C1 segment of cervical spinal cord (tissue), 14 donors: Measurements from ENCODE around the gene RNASEH1.
A peak's percentile ranks its signal among the peaks of the same experiment; 100 is the strongest.

Experiments
- DNase-seq, 14 donors: peaks; one replicate each; lab custom pipeline; 2025; lab: John Stamatoyannopoulos, UW

RNASEH1 gene, protein sequence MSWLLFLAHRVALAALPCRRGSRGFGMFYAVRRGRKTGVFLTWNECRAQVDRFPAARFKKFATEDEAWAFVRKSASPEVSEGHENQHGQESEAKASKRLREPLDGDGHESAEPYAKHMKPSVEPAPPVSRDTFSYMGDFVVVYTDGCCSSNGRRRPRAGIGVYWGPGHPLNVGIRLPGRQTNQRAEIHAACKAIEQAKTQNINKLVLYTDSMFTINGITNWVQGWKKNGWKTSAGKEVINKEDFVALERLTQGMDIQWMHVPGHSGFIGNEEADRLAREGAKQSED

DNA sequence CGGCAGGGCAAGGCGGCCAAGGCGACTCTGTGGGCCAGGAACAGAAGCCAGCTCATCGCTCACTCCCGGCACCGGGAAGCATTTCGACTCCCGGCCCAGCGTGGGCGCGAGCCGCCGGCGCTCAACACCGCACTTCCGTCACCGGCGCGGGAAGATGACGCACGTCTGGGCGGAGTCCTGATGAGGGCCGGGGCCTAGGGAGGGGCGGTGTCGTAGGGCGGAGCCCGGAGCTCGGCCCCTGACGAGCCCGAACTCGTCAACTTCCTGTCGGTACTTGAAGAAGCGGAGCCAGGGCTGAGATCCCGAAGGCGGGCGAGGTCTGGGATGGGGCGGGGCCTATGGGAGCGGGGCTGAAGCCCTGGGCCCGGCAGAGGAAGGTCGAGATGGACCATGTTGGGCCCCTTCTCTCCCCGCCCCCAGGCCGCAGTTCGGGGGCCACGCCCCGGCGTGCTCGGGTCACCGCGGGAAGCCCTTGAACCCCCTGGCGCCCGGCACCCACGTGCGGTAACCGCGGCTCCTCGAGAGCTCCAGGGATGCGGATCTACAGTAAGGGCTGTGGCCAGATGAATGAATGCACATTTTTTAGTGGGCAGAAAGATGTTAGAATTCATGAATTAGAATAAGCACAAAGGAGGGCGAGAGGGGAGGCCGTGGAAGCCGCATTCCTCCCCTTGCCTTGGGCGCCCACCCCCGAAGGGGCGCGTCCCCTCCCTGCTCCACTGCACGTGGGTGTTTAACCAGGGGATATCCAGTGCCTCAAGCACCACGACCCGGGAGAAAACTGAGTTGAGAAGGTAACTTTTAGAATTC lies at the start of gene RNASEH1:
Gene RNASEH1, minus strand, starts transcription at position 129 of the 810 bp plus-strand sequence. Its CDS starts 73 bp downstream, at position 56.
- DNase-seq, result peak; percentile 70 to 96 (median 92)

DNA sequence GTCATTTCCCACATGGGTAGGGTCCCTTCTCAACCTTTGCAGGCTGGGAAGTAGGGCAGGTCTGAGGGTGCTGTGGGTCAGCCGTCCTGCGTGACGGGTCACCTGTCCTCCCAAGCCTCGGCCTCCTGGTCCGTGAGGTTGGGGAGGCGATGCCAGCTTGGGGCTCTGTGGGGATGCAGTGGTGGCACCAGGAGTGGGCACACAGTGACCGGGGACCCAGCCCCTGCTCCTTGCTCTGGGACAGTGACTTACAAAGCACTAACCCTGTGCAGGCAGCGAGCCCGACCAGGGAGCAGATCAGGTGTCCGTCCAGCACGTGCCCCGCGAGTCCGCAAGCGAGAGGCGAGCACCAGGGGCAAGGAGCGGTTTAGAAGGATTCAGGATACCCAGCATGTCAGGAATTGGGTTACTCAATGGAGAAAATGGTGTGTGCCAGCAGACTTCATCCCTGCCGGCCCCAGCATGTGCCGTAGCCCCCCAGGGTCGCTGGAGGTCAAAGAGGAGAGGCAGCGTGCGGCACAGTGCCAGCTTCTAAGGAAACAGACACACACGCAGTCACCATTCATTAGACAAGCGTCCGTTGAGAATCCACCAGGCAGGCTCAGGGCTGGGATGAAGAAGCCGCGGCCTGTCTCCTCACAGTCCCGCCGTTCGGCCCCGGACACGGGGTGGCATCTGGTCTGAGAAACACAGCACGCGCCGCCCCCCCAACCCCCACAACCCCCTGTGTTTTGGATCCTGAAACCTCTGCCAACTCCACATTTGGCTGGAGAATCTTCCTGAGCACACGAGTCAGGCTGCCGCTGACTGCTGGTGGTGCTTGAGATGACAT lies 48.5 kb upstream of the RNASEH1 start:
- peak in 5 of 14 donors; percentile 10 to 64 (median 21) for DNase-seq

DNA sequence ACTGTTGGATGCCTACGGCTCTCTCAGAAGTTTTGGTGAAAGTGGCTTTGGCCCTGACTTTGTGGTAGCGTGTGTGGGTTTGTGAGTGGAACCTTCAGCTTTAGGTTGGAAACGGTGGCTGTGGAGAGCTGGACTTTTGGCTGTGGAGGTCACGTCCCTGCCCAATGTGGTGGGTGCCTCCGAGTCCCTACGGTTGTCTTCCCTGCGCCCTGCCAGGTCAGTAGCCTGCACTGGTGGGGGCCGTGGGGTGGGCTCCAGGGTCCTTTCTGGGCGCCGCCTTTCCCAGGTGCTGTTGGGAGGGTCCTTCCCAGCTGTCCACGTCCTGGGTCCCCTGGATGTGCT lies 47.9 kb upstream of the RNASEH1 start:
- peak in 1 of 14 donors; percentile 10 for DNase-seq

DNA sequence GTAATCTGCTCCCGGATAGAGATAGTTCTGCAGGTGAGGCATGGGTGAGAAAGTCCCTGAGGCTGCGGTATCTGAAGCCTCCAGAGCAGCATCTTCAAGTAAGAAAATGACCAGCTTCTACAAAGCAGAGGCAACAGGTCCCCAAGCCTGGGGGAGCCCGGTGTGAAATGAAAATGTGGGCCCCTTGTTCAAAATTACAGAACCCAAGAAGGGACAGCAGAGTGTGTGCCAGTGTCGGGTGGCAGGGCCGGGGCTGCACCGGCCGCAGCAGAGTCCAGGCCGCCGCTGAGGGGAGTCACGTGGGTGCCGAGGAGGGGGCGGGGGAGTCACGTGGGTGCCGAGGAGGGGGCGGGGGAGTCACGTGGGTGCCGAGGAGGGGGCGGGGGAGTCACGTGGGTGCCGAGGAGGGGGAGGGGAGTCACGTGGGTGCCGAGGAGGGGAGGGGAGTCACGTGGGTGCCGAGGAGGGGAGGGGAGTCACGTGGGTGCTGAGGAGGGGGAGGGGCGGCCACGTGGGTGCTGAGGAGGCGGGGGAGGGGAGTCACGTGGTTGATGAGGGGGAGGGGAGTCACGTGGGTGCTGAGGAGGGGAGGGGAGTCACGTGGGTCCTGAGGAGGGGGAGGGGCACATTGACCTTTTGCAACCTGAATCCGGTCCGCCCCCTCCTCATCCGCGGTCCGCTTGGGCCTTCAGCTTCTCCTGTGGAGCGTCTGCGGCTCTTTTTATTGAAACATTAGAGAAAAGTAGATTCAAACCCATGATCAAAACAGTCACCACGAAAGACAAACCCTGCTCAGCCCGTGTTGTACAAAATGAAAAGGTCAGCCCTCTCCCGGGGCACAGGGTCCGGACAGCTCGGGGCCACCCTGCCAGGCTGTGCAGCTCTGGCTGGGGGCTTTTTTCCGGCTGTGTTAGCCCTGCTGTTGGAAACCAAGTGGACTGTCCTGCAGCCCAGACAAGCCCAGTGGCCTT lies 47.1 kb upstream of the RNASEH1 start:
- DNase-seq, result peak in 6 of 14 donors; percentile 15 to 58 (median 36)

DNA sequence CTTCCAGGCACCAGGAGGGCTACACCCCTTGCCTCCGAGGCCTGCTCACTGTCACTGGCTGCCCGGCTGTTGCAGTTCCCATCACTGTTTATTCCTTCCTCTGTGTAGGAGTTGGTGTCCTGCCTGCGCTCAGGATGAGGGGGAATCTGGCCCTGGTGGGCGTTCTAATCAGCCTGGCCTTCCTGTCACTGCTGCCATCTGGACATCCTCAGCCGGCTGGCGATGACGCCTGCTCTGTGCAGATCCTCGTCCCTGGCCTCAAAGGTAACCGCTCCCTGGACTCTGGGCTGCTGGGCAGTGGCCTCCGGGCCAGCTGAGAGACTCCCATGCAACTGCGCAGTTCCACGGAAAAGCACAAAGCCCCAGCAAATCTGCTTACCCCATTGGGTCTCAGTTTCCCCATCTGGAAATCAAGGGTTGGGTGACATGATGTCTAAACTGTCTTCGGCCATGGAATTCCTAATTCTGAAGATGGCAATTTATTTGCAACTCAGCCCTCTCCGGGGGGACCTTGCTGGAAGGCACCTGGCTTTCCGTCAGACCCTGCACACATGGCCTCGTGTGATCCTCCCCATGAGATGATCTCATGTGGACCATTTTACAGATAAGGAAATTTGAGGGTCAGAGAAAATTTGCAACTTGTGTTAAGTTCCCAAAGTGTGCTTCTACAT lies 46.2 kb upstream of the RNASEH1 start:
- peak in 1 of 14 donors; percentile 82 for DNase-seq

DNA sequence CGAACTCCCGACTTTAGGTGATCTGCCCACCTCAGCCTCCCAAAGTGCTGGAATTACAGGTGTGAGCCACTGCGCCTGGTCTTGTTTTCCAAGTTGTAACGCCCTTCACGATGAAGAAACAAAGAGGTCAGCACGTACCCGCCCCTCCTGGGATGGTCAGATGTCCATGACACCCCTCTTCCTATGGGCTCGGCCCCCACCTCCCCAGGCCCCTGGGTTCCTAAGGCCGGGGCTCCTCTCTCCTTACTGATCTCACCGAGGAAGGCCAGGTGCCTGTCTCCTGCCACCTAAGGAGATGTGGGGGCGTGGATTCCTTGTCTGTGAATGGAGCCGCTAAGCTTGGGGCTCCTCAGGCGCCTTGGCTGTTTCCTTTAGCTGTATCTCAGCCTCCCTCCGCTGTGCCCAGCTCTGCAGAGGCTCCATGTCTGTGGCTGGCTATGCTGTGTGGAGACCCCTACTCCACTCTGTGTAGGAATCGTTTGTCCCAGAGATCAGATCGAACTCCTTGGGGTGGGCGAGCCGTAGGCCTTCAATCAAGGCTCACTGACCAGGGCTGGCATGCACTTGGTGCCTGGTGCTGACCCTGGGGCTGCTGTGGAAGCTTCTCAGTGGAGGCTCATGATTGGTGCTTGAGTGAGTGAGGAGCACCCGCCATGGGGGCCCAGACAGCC lies 45.5 kb upstream of the RNASEH1 start:
- DNase-seq, result no peak

DNA sequence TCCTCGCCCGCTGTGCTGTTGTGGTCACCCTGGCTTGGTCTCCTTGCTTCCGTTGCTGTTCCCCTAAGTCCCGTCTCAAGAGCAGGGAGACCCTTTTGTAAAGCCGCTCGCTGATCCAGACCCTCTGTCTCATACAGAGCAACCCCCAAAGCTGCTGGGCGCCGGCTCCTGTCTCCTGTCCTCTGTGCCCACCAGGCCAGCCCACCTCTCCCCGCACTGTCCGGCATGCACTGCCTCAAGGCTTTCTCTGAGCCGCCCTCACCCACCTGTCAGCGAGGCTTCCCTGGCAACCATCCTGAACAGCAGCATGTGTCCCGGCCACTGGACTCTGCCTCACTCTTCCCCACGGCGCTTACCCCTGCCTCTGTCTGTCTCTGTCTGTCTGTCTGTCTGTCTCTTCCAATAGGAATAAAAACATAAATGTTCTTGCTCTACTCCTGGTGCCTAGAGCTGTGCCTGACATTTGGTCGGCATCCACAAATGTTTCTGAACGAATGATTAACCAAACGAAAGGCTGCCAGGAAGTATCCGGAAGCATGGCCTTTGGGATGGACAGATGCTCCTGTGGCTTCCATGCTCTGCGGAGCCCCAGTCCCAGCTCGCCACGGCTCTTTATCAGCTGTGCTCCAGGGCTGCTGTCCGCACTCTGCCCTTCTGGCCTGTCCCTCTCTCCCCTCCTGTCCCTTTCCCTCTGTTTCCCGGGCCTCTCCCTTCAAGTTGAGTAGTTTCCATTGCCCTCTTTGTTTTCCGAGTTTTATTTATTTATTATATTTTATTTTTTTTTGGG lies 44.6 kb upstream of the RNASEH1 start:
- no peak for DNase-seq

DNA sequence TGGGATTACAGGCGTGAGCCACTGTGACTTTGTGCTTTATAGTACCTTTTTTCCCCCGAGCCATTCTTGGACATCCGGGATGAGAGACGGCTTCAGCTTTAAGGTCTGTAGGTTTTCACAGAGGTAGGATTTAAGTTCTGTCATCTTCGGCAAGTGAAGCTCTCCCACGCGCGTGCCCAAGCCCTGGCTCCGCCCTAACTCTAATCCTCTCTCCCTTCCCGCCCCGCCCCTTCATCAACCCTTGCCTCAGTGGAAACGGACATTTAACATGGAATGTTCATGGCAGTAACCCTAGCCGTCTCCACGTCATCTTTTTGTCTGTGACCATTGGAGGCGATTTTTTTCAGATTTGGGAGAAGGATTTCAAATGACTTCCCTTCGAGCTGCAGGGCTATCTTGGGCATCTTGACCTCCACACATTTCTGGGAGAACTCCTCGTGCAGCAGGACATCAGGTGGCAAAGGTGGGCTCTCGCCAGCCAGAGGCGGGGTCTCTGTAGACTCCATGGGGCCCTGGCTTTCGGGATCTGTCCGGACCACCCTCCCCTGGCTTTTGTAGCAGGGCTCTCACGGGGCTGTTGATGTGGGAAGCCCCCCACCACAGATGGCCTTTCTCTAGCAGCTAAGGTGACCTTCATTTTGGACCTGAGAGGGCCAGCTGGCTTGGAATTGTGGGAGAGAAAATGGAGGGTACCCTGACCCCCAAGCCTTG lies 43.6 kb upstream of the RNASEH1 start:
- DNase-seq, result no peak

DNA sequence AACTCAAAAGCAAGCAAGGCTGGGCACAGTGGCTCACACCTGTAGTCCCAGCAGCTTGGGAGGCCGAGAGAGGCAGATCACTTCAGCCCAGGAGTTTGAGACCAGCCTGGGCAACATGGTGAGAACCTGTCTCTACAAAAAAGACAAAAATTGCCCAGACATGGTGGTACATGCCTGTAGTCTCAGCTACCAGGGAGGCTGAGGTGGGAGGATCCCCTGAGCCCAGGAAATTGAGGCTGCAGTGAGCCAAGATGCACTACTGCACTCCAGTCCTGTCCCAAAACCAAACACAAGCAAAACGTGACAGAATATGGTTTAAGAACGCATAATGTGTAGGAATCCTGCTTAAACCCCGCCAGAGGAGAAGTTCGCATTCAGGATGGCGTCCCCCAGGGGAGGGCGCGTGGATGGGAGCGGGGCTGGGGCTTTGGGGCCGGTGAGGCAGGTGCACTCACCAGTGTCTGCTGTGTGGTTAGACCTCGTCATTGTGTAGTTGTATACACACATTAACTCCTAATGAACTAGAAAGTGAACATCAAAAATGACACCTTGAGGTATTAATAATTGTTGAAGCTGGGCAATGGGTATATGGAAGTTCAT lies 42.2 kb upstream of the RNASEH1 start:
- no peak for DNase-seq

DNA sequence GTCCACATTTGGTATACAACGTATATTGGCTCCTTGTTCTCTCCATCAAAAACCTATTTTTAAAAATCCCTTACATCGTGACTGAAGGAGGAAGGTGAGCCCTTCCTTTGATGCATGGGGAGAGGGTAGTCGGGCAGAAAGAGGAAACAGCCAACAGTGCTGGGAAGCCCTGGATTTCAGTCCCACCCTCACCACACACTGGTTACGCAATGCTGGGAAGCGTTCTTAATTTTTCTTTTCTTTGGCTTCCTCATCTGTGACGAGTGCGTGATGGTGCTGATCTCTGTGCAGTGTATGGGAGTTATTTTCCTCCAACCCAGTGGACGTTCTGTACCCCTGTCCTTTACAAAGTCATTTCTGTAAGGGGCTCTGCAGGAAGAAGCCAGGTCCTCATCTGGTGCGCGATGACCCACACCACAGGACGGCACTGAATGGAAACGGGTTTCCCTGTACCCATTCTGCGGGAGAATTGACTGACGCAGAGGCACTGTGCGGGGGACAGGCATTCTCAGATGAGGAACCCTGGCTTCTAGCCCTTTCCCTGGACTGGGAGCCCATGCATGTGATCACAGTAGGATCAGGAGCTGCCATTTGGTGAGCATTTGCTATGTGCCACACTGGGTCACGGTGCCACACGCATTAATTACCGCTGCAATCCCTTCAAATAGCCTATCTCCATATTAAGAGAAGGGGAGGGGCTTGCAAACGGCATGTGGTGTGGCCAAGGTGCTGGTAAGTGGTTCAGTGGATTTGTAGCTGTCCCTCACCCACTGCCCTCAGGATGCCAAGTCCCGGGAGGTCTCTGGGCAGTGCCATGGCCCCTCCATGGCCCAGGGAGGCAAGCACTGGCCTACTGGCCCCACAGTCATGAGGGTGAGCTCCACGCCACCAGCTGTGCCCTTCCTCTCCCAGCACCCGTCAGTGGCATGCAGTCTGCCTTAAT lies 41.0 kb upstream of the RNASEH1 start:
- no peak for DNase-seq

DNA sequence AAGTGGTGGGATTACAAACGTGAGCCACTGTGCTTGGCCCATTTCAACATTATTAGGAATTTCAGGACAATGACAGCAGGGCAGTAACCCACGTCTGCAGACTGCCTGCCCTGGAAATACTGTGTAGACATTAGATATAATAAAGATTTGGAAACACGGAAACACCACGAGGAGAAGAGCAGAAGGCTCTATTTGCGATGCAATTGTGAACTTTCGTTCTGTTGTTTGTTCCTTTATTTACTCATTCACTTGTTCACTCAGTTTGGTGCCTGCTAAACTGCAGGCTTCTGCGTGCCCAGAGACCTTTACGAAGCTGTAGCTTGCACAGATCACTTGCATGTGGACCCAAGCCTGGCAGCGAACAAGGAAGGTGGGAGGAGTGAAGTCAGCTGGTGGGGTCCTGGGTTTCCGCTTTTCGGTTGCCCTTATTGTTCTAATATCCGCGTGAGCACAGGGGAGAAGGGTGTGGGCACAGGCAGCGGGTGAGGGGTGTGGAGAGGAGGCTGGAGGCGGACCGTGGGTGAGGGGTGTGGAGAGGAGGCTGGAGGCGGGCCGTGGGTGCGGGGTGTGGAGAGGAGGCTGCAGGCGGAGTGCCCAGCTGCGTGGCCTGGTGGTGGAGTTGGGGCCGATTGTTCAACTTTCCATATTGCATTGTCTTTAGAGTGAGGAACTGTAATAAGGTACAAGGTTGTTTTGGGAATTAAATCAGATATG lies 40.2 kb upstream of the RNASEH1 start:
- no peak for DNase-seq

DNA sequence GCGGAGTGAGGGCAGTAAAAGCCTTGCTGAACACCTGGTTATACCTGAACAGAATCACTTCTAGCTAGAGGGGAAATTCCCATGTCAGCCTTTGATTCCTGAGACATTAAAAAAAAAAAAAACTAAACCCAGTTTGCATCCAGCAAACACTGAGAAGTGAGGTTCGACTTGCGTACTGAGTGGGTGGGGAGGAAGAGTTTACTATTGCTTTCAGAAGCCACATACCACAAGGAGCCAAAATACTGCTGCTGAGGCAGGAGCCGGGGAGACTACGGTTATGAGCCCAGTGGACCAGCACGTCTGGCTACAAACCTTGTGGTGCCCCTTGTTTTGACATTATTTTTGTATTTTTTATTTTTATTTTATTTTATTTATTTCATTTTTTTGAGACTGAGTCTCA lies 39.4 kb upstream of the RNASEH1 start:
- no peak for DNase-seq

DNA sequence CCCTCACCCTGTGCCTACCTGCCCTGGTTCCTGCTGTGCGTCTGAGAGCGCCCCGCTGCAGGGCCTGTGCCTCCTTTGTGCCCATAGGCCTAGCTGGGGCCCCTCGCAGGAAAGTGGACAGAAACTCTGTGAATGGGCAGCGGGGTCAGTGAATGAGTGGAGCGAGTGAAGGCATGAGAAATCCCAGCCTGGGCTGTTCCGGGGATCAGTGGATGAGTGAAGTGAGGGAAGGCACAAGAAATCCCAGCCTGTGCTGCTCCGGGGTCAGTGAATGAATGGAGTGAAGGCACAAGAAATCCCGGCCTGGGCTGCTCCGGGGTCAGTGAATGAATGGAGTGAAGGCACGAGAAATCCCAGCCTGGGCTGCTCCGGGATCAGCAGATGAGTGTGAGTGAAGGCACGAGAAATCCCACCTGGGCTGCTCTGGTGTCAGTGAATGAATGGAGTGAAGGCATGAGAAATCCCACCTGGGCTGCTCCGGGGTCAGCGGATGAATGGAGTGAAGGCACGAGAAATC lies 38.8 kb upstream of the RNASEH1 start:
- DNase-seq, result no peak

DNA sequence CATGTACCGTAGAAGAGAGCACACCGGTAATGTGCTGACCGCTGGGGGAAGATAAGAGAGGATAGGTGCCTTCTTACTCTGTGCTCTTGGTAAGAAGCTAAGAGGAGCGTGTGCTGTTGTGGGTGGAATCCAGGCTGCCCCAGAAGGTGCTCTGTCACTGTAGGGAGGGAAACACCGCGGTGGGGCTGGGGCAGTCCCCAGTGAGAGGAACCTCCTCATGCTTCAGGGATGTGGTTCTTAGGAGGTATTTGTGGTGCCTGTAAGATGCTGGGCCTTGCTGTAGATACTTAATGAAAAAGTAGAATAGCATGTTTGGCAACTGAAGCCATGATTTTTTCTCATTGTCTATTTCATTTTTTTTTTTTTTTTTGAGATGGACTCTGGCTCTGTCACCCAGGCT lies 37.9 kb upstream of the RNASEH1 start:
- no peak for DNase-seq

DNA sequence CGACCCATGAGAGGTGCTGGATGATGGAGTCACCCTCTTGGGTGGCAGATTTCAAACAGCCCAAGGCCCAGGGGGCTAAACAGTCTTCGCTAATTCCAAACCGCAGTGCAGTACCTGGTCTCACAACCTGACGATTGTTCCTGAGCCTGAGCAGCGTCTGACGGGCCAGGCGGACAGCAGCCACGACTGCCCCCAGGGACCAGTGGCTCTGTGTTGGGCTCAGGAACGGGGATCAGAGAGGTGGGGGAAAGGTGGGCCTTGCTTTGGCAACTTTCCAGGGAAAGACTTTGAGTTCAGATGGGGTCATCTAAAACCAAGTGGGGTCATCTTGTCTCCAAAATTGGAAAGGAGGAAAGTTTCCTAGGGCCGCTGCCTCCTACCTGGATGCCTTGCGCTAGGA lies 37.3 kb upstream of the RNASEH1 start:
- peak in 1 of 14 donors; percentile 11 for DNase-seq
